HG02588 (cell line): ENCODE results near the gene AGXT.

Experiments used
- ATAC-seq: cut with Tn5 transposase; IDR thresholded peaks from one replicate; pipeline ENCODE4 v1.9.1; 2021; ENCODE audit warnings: mild to moderate bottlenecking, moderate library complexity; ENCODE audit not compliant: unreplicated experiment

The AGXT gene

DNA sequence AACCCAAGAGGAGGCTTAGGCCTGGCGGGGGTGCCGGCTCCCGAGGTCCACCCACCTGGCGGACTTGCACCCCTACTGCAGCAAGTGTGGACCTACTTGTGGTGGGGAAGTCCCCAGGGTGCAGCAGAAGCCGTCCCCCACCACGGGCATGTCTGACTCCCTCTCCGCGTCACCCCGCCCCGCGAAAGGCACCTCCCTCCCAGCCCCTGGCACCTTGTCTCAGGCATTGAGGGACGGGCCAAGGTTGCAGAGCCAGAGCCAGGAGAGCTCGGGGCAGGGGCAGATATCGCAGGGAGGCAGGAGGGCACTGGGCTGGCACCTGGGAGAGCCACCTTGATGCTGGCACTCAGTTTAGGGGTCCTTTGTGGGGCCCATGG lies 56.6 kb downstream of the AGXT start:
- no peak for ATAC-seq

DNA sequence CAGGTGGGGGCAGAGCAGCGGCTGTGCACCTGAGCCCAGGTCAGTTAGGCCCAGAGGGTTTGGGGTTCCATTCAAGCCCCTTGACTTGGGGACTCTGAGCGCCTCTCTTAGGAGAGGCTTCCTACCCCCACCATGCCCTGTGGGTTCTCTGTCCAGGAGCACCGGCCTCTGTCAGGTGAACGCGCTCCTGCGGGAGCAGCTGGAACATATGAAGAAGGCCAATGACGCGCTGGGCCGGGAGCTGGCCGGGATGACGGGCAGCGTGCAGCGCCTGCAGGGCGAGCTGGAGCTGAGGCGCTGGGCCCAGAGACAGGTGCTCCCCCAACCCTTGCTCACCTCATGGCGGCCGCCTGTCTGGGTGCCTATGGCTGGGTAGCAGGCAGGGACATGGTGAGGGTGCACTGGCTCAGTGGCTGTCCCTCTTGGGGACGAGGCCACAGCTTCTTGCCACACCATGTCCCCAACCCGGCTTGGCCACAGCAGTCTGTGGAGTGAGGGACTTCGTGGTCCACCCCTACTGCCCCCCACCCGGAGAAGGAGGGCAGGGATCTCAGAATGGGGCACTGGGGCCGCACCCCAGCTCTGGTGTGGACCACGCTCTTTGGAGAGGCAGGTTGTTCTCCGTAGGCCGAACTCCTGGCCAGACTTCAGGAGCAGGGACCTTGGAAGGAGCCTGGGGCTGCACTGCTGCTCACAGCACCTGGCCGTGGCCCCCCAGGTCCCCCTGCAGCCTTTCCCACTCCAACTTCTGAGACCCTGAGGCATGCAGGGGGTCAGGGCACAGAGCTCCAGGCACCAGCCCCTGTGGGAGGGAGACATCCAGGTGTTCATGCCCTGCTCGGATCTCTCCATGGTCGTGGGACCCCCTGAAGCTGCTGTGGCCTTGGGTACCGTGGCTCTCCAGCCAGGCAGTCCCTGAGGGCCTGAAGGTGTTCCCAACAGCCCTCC lies 57.2 kb downstream of the AGXT start:
- no peak for ATAC-seq

DNA sequence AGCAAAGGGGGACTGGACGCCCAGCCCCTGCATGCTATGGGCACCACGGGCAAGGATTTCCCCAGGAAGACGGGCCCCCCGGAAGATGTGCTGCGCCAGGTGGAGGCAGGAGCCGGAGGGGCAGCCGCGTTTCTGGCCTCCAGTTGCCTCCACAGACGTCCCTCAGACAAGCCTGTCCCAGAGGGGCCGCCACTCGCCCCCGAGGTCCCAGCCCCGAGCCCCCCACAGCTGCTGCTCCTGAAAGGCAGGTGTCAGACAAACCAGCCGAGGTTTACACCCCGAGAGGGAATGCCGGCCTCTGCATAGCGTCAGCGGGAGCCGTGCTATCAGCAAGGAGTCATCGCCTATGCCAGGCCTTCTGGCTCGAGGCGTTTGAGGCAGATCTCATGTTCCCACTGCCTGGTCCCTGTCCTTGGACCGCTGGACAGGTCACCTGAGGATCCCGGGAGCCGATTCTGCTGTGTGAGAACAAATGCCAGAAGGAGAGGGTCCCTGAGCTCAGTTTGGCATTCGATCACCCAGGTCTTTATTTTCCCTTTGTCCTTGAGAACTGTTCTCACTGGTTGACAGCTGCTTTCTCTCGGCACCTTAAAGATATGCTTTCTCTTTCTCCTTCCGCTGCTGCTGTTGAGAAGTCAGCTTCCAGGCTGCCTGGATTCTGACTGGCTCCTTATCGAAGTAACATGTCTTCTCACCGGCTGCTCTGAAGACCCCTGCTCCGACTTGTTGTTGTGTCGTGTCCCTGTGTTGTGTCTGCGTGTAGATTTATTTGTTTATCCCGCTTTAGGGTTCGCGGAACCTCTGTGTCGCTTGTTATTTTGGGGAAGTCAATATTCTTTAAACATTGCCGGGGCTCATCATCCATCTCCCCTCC lies 58.1 kb downstream of the AGXT start:
- no peak for ATAC-seq

DNA sequence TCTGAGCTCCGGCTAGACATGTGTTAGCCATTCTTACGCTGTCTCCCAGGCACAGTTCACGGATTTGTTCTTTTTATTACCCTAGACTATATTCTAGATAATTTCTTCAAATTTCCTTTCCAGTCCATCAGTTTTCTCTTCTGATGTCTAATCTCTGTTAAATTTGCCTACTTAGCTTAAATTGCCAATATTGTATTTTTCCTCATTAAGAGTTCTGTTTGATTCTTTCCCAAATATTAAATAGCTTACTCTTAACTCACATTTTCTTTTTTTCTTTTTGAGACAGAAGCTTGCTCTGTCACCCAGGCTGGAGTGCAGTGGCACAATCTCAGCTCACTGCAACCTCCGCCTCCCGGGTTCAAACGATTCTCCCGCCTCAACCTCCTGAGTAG lies 58.8 kb downstream of the AGXT start:
- no peak for ATAC-seq

DNA sequence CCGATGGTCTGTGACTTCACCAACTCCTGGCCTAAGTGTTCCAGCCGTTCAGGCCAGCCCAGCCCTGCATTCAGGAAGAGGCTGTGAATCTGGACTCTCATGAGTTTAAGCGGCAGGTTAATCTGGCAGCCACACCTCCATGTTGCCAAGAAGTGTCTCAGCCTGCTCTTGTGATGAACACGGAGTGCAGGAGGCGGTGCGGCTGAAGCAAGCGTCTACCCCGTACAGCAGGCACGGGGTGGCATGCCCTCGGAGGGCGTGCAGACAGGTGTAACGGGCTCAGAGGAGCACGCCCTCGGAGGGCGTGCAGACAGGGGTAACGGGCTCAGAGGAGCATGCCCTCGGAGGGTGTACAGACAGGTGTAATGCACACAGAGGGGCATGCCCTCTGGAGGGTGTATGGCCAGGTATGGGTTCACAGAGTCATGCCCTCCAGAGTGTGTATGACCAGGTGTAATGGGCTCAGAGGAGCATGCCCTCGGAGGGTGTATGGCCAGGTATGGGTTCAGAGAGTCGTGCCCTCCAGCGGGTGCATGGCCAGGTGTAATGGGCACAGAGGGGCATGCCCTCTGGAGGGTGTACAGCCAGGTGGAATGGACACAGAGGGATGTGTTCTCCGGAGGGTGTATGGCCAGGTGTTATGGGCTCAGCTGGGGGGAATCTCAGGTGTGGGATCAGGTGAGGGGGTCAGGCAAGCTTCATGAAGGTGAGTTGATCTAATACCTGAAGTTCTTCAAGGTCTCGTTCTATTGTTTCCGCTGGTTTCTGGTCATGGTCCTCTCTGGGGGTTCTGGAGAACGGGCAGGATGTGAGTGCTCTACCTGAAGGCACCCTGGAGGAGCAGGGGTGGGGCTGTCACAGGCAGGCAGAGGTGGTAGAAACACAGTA lies 60.1 kb downstream of the AGXT start:
- ATAC-seq = no peak

DNA sequence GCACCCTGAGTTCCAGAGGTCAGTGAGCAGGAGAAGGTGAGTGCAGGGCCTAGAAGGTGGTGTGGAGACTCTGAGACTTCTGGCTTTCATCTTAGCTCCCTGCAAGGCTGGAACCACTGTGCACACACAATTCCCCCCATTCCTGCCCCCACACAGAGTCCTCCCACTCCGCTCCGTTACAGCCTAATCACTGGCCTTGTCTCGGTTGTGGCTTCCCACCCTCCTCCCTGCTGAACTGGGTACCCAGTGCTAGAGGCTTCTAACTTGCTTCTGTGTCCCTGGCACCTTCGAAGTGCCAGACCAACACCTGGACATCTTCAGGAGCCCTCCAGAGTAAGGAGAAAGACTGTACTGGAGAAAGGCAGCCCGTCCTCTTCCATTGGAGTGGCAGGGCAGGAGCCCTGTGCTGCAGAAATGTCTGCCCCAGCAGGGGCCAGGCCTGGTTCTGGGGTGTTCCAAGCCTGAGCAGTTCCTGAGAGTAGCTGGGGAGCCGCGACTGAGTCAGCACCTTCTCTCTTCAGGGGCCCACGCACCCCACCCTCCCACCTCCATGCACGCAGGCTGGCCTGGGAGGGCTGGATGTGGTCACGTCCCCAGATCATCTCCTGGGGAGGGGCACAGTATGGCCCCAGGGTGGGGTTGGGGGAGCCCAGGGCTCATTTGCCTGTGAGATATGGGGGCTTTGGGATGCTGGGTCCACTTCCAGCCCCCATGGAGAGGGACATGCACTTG lies 60.9 kb downstream of the AGXT start:
- ATAC-seq = no peak
